Tibial artery (tissue), 4 donors: ENCODE results near the gene CBLL1.

Source experiments
- DNase-seq, 2 donors: peaks; one replicate each; pipeline ENCODE4 v3.0.0-alpha.2; 2019
- H3K27ac ChIP-seq, 2 donors: fragments of 200-600 bp; sonication (generic) in 1 of 2; 1 replicate in 1 of 2; 2 replicates in 1 of 2; pipeline ENCODE4 v1.5.1; 2018 to 2019; ENCODE audit warnings: mild to moderate bottlenecking in 1 of 2
- H3K27me3 ChIP-seq, 2 donors: fragments of 200-600 bp; sonication (generic) in 1 of 2; one replicate each; pipeline versions ENCODE4 v1.5.1 to v1.6.0; 2016 to 2019
- H3K36me3 ChIP-seq, 3 donors: fragments of 200-600 bp; sonication (generic) in 2 of 3; one replicate each; pipeline ENCODE4 v1.5.1; 2016 to 2019; ENCODE audit warnings: mild to moderate bottlenecking in 2 of 3
- H3K4me1 ChIP-seq, 4 donors: fragments of 200-600 bp; sonication (generic) in 2 of 4; 1 replicate in 3 of 4; 2 replicates in 1 of 4; pipeline ENCODE4 v1.5.1; 2016 to 2019
- H3K4me3 ChIP-seq, 2 donors: fragments of 200-600 bp; sonication (generic) in 1 of 2; 1 replicate in 1 of 2; 2 replicates in 1 of 2; pipeline ENCODE4 v1.5.1; 2018 to 2019; ENCODE audit warnings: mild to moderate bottlenecking in 2 of 2
- H3K9me3 ChIP-seq, 3 donors: fragments of 200-600 bp; sonication (generic) in 1 of 3; one replicate each; pipeline ENCODE4 v1.5.1; 2016 to 2019
- CTCF ChIP-seq, 2 experiments: fragments of 200-600 bp in 1 of 2; fragments of 450-650 bp in 1 of 2; IDR thresholded peaks; one replicate each; pipeline ENCODE4 v1.5.1; 2017 to 2019; ENCODE audit warnings: antibody characterized with exemption in 2 of 2, mild to moderate bottlenecking in 1 of 2, moderate library complexity in 1 of 2
- intact Hi-C: fragments of 100-400 bp; cut with DNase I; formaldehyde crosslinking; loops from one replicate; pipeline ENCODE4 v1.15.0; 2023; ENCODE audit warnings: low total_unique reads

Gene CBLL1

GRCh38 chr7:107746006-107746405 is 2.1 kb downstream of the CBLL1 start:
- H3K4me1 ChIP-seq, result peaks cover 0 to 43% (median 18%) of the 10 kb centered on the region in 4 donors
- H3K36me3 ChIP-seq, result peaks cover 14 to 19% (median 17%) of the 10 kb centered on the region in 3 donors
- no peaks in the 10 kb centered on the region for H3K9me3 ChIP-seq
- H3K27ac ChIP-seq, result no peak overlapping the region
- no peaks in the 10 kb centered on the region for H3K27me3 ChIP-seq
- intact Hi-C loops, result loop anchor here (10.0 kb wide), 1 partner anchor 149 kb away; the partner anchor contains the start of gene DLD
- no peak overlapping the region for H3K4me3 ChIP-seq
- DNase-seq, result no peak
- no peak for TF ChIP-seq CTCF (IDR thresholded peaks at IDR 0.05)

DNA sequence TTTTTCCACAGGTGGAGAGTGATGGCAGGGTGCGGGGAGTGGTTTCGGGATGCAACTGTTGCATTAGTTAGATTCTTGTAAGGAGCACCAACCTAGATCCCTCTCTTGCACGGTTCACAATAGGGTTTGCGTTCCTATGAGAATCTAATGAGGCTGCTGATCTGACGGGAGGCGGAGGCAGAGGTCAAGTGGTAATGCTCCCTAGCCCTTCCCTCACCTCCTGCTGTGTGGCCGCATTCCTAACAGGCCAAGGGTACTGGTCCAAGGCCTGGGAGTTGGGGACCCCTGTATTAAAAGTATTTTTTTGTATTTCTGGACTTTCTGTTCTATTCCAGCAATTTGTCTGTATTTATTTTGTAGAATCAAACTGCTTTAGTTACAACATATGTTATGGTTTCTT is 7.2 kb downstream of the CBLL1 start:
- no peak overlapping the region for H3K27ac ChIP-seq
- peaks cover 51 to 65% (median 54%) of the 10 kb centered on the region in 3 donors for H3K36me3 ChIP-seq
- no peak for TF ChIP-seq CTCF (IDR thresholded peaks at IDR 0.05)

DNA sequence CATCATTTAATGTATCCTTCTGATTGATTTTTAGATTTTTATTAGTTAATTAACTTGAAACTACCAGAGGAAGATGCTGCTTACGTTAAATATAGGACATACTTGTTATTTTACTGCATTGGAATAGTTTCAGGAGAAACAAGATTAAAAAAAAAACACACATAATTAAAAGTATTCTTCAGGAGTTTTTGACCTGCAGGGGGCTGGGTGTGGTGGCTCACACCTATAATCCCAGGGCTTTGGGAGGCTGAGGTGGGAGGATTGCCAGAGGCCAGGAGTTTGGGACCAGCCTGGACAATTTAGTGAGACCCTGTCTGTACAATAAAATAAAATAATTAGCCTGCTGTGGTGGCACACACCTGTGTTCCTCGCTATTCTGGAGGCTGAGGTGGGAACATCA is 10.7 kb downstream of the CBLL1 start:
- Histone ChIP-seq H3K4me3 (no peak overlapping the region), H3K9me3 (no peaks in the 10 kb centered on the region), H3K4me1 (no peaks in the 10 kb centered on the region), H3K36me3 (peaks cover 70 to 92% (median 80%) of the 10 kb centered on the region in 3 donors), H3K27me3 (no peaks in the 10 kb centered on the region), H3K27ac (no peak overlapping the region)
- DNase-seq, result no peak
- TF ChIP-seq CTCF (IDR thresholded peaks at IDR 0.05), result no peak
- intact Hi-C loops, result loop anchor here (10.0 kb wide), 1 partner anchor 110 kb away; no protein-coding TSS in a partner anchor

More for the DNA sequence above, 7.2 kb downstream of the CBLL1 start:
- Histone ChIP-seq H3K4me1 (peaks cover 0 to 19% (median under 1%) of the 10 kb centered on the region in 4 donors), H3K9me3 (no peaks in the 10 kb centered on the region), H3K4me3 (no peak overlapping the region), H3K27me3 (no peaks in the 10 kb centered on the region)
- DNase-seq, result no peak
- intact Hi-C loops, result loop anchor here (10.0 kb wide), 1 partner anchor 114 kb away; no protein-coding TSS in a partner anchor

GRCh38 chr7:107758667-107759066 is 14.7 kb downstream of the CBLL1 start:
- no peak overlapping the region for H3K27ac ChIP-seq
- TF ChIP-seq CTCF (IDR thresholded peaks at IDR 0.05), result no peak
- no peak for DNase-seq
- intact Hi-C loops, result loop anchor here (10.0 kb wide), 1 partner anchor 106 kb away; no protein-coding TSS in a partner anchor
- H3K27me3 ChIP-seq, result no peaks in the 10 kb centered on the region
- peaks cover 45 to 59% (median 49%) of the 10 kb centered on the region in 3 donors for H3K36me3 ChIP-seq
- no peaks in the 10 kb centered on the region for H3K9me3 ChIP-seq
- H3K4me3 ChIP-seq, result no peak overlapping the region
- no peaks in the 10 kb centered on the region for H3K4me1 ChIP-seq

GRCh38 chr7:107767391-107767790 is 23.4 kb downstream of the CBLL1 start:
- Histone ChIP-seq H3K36me3 (no peaks in the 10 kb centered on the region), H3K4me3 (no peak overlapping the region), H3K9me3 (no peaks in the 10 kb centered on the region), H3K4me1 (no peaks in the 10 kb centered on the region), H3K27ac (no peak overlapping the region), H3K27me3 (no peaks in the 10 kb centered on the region)
- no peak for DNase-seq
- TF ChIP-seq CTCF (IDR thresholded peaks at IDR 0.05), result no peak
- intact Hi-C loops, result no loop called here

- no peak for TF ChIP-seq CTCF (IDR thresholded peaks at IDR 0.05)
- no peak for DNase-seq
- Histone ChIP-seq H3K4me1 (no peaks in the 10 kb centered on the region), H3K27ac (no peak overlapping the region), H3K9me3 (no peaks in the 10 kb centered on the region), H3K4me3 (no peak overlapping the region), H3K36me3 (no peaks in the 10 kb centered on the region), H3K27me3 (no peaks in the 10 kb centered on the region)
- intact Hi-C loops, result no loop called here
Measured at GRCh38 chr7:107768263-107768662, 24.3 kb downstream of the CBLL1 start.
